Measurements from ENCODE around the gene PDGFRB.

The PDGFRB gene

GRCh38 chr5:150181027-150181426 lies 25.4 kb upstream of the PDGFRB start:
- H3K4me3 ChIP-seq (ENCODE audit: low read depth, low read length), result no peak overlapping the region
- no peak for TF ChIP-seq CTCF (IDR thresholded peaks at IDR 0.05; ENCODE audit: insufficient read depth, low read length, missing control alignments)
- POLR2A ChIA-PET, result no interaction called here
- CTCF ChIA-PET, result interaction anchor here (0.9 to 13.3 kb wide), 2 partner anchors 20 to 51 kb away, joined by 3 to 176 read pairs; no protein-coding TSS in a partner anchor
- no peak for DNase-seq (ENCODE audit: low read depth, low spot score)

GRCh38 chr5:150180241-150181026 lies 24.8 kb upstream of the PDGFRB start:
- H3K4me3 ChIP-seq (ENCODE audit: low read depth, low read length), result no peak overlapping the region
- no peak for TF ChIP-seq CTCF (IDR thresholded peaks at IDR 0.05; ENCODE audit: insufficient read depth, low read length, missing control alignments)
- no peak for DNase-seq (ENCODE audit: low read depth, low spot score)
- CTCF ChIA-PET, result interaction anchor here (0.9 to 13.3 kb wide), 2 partner anchors 19 to 51 kb away, joined by 3 to 176 read pairs; no protein-coding TSS in a partner anchor
- POLR2A ChIA-PET, result interaction anchor here (0.6 kb wide), 1 partner anchor 25 kb away, joined by 3 read pairs; the partner anchor contains the start of gene PDGFRB

GRCh38 chr5:150179019-150179620 lies 23.5 kb upstream of the PDGFRB start:
- DNase-seq (ENCODE audit: low read depth, low spot score), result no peak
- no peak for TF ChIP-seq CTCF (IDR thresholded peaks at IDR 0.05; ENCODE audit: insufficient read depth, low read length, missing control alignments)
- no peak overlapping the region for H3K4me3 ChIP-seq (ENCODE audit: low read depth, low read length)
- CTCF ChIA-PET, result interaction anchor here (0.8 to 13.3 kb wide), 4 partner anchors 16 to 345 kb away, joined by 3 to 176 read pairs (median 4); no protein-coding TSS in a partner anchor
- POLR2A ChIA-PET, result no interaction called here

GRCh38 chr5:150178262-150178661 lies 22.6 kb upstream of the PDGFRB start:
- ChIA-PET CTCF (interaction anchor here (0.9 to 13.3 kb wide), 8 partner anchors 9 to 344 kb away, joined by 3 to 176 read pairs (median 4); partner anchors contain the start of genes PDGFRB and SLC6A7), POLR2A (no interaction called here)
- H3K4me3 ChIP-seq (ENCODE audit: low read depth, low read length), result no peak overlapping the region
- TF ChIP-seq CTCF (IDR thresholded peaks at IDR 0.05; ENCODE audit: insufficient read depth, low read length, missing control alignments), result no peak
- no peak for DNase-seq (ENCODE audit: low read depth, low spot score)

- TF ChIP-seq CTCF (IDR thresholded peaks at IDR 0.05; ENCODE audit: insufficient read depth, low read length, missing control alignments), result no peak
- CTCF ChIA-PET, result interaction anchor here (0.9 to 13.3 kb wide), 6 partner anchors 9 to 173 kb away, joined by 3 to 176 read pairs (median 12); partner anchors contain the start of genes PDGFRB and SLC6A7
- no peak for DNase-seq (ENCODE audit: low read depth, low spot score)
- H3K4me3 ChIP-seq (ENCODE audit: low read depth, low read length), result no peak overlapping the region
- POLR2A ChIA-PET, result no interaction called here
Observed at GRCh38 chr5:150177721-150178120, 22.1 kb upstream of the PDGFRB start.
